Activated effector memory CD4-positive, alpha-beta T cell treated with Interleukin-2 at 50 U/mL for 16 hours (primary cell): ENCODE results near the gene CAPS.

Experiments
- DNase-seq: peaks from one replicate; pipeline ENCODE4 v3.0.0-alpha.2; 2020

Gene CAPS

DNA sequence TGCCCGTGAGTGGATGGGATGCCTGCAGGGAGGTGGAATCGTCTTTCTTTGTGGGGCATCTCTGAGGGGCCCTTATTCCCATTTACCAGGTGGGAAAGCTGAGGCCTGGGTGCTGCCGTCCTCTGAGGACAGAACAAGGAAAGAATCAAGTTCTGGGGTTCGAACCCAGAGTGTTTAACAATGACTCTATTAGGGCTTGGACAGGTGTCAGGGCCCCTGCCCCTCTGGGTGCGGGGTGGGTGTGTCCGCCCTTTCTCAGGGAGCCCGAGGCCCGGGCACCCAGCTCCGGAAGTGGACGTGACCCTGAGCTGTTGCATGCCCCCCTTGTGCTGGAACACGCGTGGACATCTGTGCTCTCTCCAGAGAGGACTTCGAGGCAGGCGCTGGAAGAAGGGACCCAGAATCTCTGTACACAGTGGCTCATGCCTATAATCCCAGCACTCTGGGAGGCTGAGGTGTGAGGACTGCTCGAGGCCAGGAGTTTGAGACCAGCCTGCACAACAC is 21.2 kb upstream of the CAPS start:
- DNase-seq = no peak

GRCh38 chr19:5893296-5893903 is 20.7 kb upstream of the CAPS start:
- DNase-seq = no peak

GRCh38 chr19:5893907-5894703 is 19.9 kb upstream of the CAPS start:
- no peak for DNase-seq

- no peak for DNase-seq
Measured at GRCh38 chr19:5894704-5895349, 19.2 kb upstream of the CAPS start.

GRCh38 chr19:5895409-5895808 is 18.6 kb upstream of the CAPS start:
- DNase-seq = no peak

DNA sequence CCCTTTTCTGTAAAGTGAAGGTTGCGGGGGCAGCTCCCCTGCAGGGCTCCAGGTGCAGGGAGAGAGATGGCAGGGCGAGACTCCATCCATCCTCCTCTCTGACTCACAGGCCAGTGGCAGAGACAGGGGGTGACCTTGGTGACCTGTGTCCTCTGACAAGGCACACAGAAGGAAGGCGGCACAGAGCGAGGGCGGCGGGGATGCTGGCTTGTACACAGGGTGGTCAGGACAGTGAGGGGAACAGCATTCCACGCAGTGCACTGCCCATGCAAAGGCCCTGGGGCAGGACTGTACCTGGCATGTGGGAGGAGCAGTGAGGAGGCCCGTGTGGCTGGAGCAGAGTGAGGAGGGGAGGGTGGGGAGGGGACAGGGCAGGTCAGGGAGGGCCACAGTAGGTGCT is 18.2 kb upstream of the CAPS start:
- no peak for DNase-seq

- no peak for DNase-seq
Measured at GRCh38 chr19:5896365-5897076, 17.5 kb upstream of the CAPS start.

DNA sequence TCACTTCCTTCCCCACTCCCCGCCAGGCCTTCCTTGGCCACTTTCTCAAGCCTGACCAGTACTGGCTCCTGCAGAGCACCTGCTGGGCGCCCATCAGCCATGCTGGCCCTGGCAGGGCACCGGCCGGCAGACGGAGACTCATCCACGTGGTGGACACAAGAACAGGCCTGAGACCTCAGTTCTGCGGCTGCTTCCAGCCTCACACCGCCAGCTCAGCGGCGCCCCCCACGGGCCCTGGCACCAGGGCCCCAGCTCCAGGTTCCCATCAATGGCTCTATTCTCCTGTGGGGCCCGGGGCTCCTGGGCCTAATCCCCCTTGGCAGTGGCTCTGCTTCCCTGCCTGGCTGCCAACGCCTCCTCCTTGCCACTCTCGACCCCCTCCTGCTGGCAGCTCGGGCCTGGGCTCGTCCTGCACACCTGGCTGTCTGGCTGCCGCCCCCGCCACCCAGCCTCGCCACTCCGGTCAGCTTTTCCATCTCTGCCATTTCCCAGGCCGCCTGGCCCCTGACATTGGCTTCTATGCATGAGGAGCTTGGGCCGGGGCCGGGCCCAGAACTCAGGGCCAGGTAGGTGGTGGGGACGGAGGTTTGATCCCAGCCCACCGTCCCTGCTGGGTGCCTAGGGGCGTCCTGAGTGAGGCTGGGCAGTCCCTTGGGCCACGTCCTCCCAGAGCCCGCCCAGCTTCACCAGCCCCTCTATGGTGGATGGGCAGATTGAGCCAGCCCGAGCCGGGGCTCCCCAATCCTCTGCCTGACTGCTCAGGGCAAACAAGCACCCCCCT is 16.7 kb upstream of the CAPS start:
- DNase-seq = no peak

- DNase-seq = no peak
Measured at GRCh38 chr19:5899728-5900526, 14.1 kb upstream of the CAPS start.

DNA sequence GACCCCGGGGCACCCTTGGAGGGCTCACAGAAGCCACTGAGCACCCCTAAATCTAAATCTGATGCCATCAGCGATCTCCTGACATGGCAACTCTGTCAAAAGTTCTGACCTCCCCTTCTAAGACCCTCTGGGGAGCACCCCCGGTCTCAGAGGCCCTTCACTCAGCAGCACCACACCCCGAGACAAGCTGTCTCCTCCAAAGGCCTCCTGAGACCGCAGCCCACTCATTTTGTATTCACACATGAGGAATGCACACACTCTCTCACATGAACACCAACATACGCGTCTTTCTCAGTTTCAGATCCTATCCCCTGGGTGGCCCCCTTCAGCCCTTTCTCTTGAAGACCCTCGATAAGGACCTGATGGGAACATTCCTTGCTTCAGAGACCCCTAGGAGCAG is 13.1 kb upstream of the CAPS start:
- DNase-seq = no peak

GRCh38 chr19:5903056-5903623 is 10.9 kb upstream of the CAPS start:
- no peak for DNase-seq

DNA sequence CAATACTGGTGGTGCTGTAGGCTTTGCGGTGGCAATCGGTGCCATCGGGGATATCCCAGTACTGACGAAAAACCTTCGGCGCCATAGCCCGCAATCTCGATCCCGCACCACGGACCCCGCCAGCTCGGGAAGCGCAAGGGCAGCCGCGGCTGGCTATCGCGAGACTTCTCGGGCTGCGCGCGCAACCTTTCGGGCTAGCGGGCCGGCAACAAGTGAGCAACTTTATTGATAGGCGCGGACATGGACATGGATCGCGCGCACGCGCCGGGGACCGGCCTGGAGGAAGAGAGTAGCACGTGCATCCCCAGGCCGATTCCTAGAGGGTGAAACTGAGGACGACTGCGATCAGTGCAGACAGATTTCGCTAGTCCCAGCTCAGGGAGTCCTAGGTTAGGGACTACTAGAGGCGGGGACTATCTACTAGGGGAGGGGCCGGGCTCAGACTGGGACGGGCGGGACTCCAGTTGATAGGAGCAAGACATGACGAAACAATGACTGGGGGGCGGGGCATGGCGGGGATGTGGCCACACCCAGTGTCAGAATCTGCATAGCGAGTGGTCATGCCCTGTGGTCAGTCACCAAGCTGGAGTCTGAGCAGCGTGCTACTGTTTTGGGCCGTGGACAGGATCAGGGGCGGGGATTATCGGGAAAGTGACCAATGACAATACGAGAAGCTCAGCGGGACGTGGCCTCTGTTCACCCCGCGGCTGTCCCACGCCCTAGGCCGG is 10.3 kb upstream of the CAPS start, which contains the start of gene NDUFA11:
TSS of gene NDUFA11 (minus strand) at position 167 of the 728 bp plus-strand sequence. CDS start at position 85, 82 bp downstream.
- peak; percentile 93 for DNase-seq

GRCh38 chr19:5904352-5905113 is 9.5 kb upstream of the CAPS start, which contains the start of gene VMAC:
Gene VMAC, plus strand, starts transcription at chr19:5904872. Its CDS starts 19 bp downstream, at chr19:5904891.
- peak; percentile 100 for DNase-seq

GRCh38 chr19:5905114-5905778 is 8.8 kb upstream of the CAPS start:
- no peak for DNase-seq

GRCh38 chr19:5907241-5907640 is 6.8 kb upstream of the CAPS start:
- DNase-seq = no peak

- DNase-seq = no peak
Measured at GRCh38 chr19:5908773-5909442, 5.1 kb upstream of the CAPS start.

- no peak for DNase-seq
Measured at GRCh38 chr19:5910638-5910907, 3.5 kb upstream of the CAPS start.

DNA sequence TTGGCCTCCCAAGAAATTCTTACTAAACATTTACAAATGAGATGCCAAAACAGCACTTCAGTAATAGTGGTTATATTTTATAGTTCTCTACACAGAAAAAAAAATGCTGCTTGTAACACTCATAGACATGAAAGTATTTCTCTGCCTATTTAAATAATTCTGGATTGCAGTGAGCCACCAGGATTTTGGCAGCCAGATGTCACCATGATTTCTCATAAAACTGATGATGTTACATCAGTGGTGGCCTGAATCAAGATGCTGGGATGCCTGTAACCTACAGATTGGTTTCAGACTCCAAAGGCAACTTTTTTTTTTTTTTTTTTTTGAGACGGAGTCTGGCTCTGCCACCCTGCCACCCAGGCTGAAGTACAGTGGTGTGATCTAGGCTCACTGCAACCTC is 2.7 kb upstream of the CAPS start:
- no peak for DNase-seq

DNA sequence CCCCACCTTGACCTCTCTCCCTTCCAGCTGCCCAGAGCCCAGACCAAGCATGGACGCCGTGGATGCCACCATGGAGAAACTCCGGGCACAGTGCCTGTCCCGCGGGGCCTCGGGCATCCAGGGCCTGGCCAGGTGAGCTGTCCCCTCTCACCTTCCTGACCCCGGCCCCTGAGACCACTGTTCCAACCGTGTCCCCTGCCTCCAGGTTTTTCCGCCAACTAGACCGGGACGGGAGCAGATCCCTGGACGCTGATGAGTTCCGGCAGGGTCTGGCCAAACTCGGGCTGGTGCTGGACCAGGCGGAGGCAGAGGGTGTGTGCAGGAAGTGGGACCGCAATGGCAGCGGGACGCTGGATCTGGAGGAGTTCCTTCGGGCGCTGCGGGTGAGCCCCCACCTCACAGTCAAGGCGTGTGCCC is 312 bp downstream of the CAPS start:
- no peak for DNase-seq
